Neural progenitor cell (in vitro differentiated cells): ENCODE measurements around the gene XRCC2. TPM values are rescaled to one million over a fixed set of nuclear protein-coding genes. Genes with fewer than 3 reads are reported as not detected.
A peak's percentile ranks its signal among the peaks of the same experiment; 100 is the strongest.

ENCODE experiments used
- DNase-seq: peaks from one replicate; pipeline ENCODE4 v3.0.0-alpha.2; 2016; ENCODE audit warnings: low spot score
- H2AFZ ChIP-seq: fragments of 200-600 bp; sonication (generic); replicated peaks from 2 replicates; pipeline ENCODE4 v1.6.1; 2016; ENCODE audit warnings: antibody characterized with exemption
- H3F3A ChIP-seq: fragments of 200-600 bp; sonication (generic); 2 replicates; pipeline ENCODE4 v1.6.1; 2016; ENCODE audit warnings: antibody characterized with exemption, low read depth
- H3K27ac ChIP-seq: fragments of 200-600 bp; sonication (generic); 2 replicates; pipeline ENCODE4 v1.5.1; 2016; ENCODE audit warnings: mild to moderate bottlenecking
- H3K27me3 ChIP-seq: fragments of 200-600 bp; sonication (generic); 2 replicates; pipeline ENCODE4 v1.6.1; 2016; ENCODE audit warnings: mild to moderate bottlenecking, moderate library complexity
- H3K36me3 ChIP-seq: fragments of 200-600 bp; sonication (generic); 2 replicates; pipeline ENCODE4 v1.5.1; 2016
- H3K4me1 ChIP-seq: fragments of 200-600 bp; sonication (generic); 2 replicates; pipeline ENCODE4 v1.6.1; 2016; ENCODE audit warnings: mixed run types
- H3K4me2 ChIP-seq: fragments of 200-600 bp; sonication (generic); 2 replicates; pipeline ENCODE4 v1.6.1; 2016
- H3K4me3 ChIP-seq: fragments of 200-600 bp; sonication (generic); 2 replicates; pipeline ENCODE4 v1.5.1; 2016
- H3K79me2 ChIP-seq: fragments of 200-600 bp; sonication (generic); 2 replicates; pipeline ENCODE4 v1.6.1; 2016; ENCODE audit warnings: low read depth
- H3K9ac ChIP-seq: fragments of 200-600 bp; sonication (generic); 2 replicates; pipeline ENCODE4 v1.6.1; 2016
- H3K9me3 ChIP-seq: fragments of 200-600 bp; sonication (generic); 2 replicates; pipeline ENCODE4 v1.5.1; 2016; ENCODE audit warnings: low read depth
- H4K20me1 ChIP-seq: fragments of 200-600 bp; sonication (generic); 2 replicates; pipeline ENCODE4 v1.6.1; 2016; ENCODE audit warnings: low read depth
- H3K27ac Mint-ChIP-seq: 3 replicates; pipeline ENCODE4 v1.8.0; 2021; ENCODE audit warnings: mixed read lengths
- H3K27me3 Mint-ChIP-seq: 2 replicates; pipeline ENCODE4 v1.8.0; 2022; ENCODE audit warnings: low read depth, mild to moderate bottlenecking, inconsistent platforms, moderate library complexity, mixed read lengths; ENCODE audit not compliant: insufficient read depth
- H3K36me3 Mint-ChIP-seq: 3 replicates; pipeline ENCODE4 v1.8.0; 2021; ENCODE audit warnings: mixed read lengths
- H3K4me1 Mint-ChIP-seq: 3 replicates; pipeline ENCODE4 v1.8.0; 2021; ENCODE audit warnings: mixed read lengths
- H3K4me3 Mint-ChIP-seq: 3 replicates; pipeline ENCODE4 v1.8.0; 2021; ENCODE audit warnings: mild to moderate bottlenecking, moderate library complexity, mixed read lengths
- H3K9me3 Mint-ChIP-seq: 3 replicates; pipeline ENCODE4 v1.8.0; 2020; ENCODE audit warnings: mixed read lengths
- EZH2 ChIP-seq: fragments of 200-600 bp; sonication (generic); IDR thresholded peaks from 2 replicates; pipeline ENCODE4 v1.6.1; 2017; ENCODE audit warnings: antibody characterized with exemption, mild to moderate bottlenecking, moderate library complexity
- EZH2phosphoT487 ChIP-seq: fragments of 200-600 bp; sonication (generic); IDR thresholded peaks from 2 replicates; pipeline ENCODE4 v1.6.1; 2017; ENCODE audit warnings: antibody characterized with exemption
- total RNA-seq: library from RNA; depleted of rRNA; stranded (reverse); fragments of >200 nt; gene quantifications from 2 replicates; pipeline ENCODE4 v1.2.3, GENCODE V29; 2015; ENCODE audit warnings: low replicate concordance
- TF ChIP-seq, protein P1 (sequence below): fragments of 200-600 bp; sonication (generic); IDR thresholded peaks from 2 replicates; pipeline ENCODE4 v1.5.1; 2017; ENCODE audit warnings: antibody characterized with exemption, mild to moderate bottlenecking

The XRCC2 gene
- total RNA-seq, 1 donor from 2014 or later: 51.6 TPM

DNA sequence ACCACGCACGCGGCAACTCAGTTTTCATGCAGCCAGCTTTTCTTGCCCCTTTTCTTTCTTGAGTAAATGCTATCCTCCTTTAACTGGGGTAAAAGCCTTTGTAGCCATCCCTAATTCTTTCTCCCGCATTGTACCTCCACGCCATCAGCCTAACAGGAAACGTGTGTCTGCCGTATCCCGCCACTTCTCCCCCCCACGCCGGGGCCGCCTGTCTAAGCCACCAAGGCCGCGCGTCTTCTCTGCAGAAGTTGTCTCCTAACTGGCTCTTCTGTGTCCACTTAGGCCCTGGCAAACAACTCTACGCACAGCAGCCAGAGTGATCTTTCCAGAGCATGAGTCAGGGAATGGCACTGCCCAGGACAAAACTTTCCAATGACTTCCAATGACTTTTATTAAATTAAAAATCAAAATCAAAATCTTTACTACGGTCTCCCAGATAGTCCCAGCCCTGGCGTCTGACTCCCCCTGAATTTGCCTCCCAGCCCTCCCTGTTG is 74.6 kb downstream of the XRCC2 start:
- no peak overlapping the region for H2AFZ ChIP-seq
- Mint-ChIP-seq H3K4me3 (no peak overlapping the region), H3K36me3 (no peaks in the 10 kb centered on the region), H3K4me1 (peaks cover 7% of the 10 kb centered on the region), H3K27me3 (no peaks in the 10 kb centered on the region), H3K27ac (no peak overlapping the region), H3K9me3 (no peaks in the 10 kb centered on the region)
- no peaks in the 10 kb centered on the region for H3K36me3 ChIP-seq
- no peaks in the 10 kb centered on the region for H3K27me3 ChIP-seq
- H3F3A ChIP-seq: no peaks in the 10 kb centered on the region
- no peak overlapping the region for H3K4me3 ChIP-seq
- DNase-seq: no peak
- TF ChIP-seq, protein P1, sequence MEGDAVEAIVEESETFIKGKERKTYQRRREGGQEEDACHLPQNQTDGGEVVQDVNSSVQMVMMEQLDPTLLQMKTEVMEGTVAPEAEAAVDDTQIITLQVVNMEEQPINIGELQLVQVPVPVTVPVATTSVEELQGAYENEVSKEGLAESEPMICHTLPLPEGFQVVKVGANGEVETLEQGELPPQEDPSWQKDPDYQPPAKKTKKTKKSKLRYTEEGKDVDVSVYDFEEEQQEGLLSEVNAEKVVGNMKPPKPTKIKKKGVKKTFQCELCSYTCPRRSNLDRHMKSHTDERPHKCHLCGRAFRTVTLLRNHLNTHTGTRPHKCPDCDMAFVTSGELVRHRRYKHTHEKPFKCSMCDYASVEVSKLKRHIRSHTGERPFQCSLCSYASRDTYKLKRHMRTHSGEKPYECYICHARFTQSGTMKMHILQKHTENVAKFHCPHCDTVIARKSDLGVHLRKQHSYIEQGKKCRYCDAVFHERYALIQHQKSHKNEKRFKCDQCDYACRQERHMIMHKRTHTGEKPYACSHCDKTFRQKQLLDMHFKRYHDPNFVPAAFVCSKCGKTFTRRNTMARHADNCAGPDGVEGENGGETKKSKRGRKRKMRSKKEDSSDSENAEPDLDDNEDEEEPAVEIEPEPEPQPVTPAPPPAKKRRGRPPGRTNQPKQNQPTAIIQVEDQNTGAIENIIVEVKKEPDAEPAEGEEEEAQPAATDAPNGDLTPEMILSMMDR: no peak
- TF ChIP-seq EZH2phosphoT487: no peak
- no peak for TF ChIP-seq EZH2
- no peak overlapping the region for H3K27ac ChIP-seq
- no peak overlapping the region for H3K4me2 ChIP-seq
- no peaks in the 10 kb centered on the region for H3K79me2 ChIP-seq
- no peak overlapping the region for H3K9ac ChIP-seq
- no peaks in the 10 kb centered on the region for H3K4me1 ChIP-seq
- no peaks in the 10 kb centered on the region for H4K20me1 ChIP-seq
- no peaks in the 10 kb centered on the region for H3K9me3 ChIP-seq

DNA sequence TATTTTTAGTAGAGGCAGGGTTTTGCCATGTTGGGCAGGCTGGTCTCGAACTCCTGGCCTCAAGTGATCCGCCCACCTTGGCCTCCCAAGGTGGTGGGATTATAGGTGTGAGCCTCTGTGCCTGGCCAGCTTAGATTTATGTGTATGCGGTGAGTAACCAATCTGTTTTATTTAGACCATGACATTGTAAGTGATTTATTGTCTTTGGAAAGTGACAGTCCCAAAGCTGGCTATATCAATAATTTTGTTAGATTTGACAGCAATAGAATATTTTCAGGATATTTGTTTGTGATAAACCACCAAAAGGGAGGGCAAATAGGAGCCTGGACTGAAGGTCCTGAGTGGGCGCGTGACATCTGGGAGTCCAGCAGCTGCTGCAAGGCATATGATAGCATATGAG is 75.7 kb downstream of the XRCC2 start:
- peaks cover 7% of the 10 kb centered on the region for H3K4me1 Mint-ChIP-seq
- Histone ChIP-seq H3K9me3 (no peaks in the 10 kb centered on the region), H3K79me2 (no peaks in the 10 kb centered on the region), H3K4me3 (no peak overlapping the region), H3F3A (no peaks in the 10 kb centered on the region), H2AFZ (no peak overlapping the region), H3K4me2 (no peak overlapping the region), H3K4me1 (no peaks in the 10 kb centered on the region), H3K9ac (no peak overlapping the region), H3K36me3 (no peaks in the 10 kb centered on the region), H3K27me3 (no peaks in the 10 kb centered on the region), H3K27ac (no peak overlapping the region), H4K20me1 (no peaks in the 10 kb centered on the region)
- no peak overlapping the region for H3K27ac Mint-ChIP-seq
- H3K36me3 Mint-ChIP-seq: no peaks in the 10 kb centered on the region
- no peak overlapping the region for H3K4me3 Mint-ChIP-seq
- no peaks in the 10 kb centered on the region for H3K9me3 Mint-ChIP-seq
- H3K27me3 Mint-ChIP-seq: peaks cover 4% of the 10 kb centered on the region
- DNase-seq: no peak
- TF ChIP-seq, protein P1: no peak
- TF ChIP-seq EZH2phosphoT487: no peak
- TF ChIP-seq EZH2: no peak

DNA sequence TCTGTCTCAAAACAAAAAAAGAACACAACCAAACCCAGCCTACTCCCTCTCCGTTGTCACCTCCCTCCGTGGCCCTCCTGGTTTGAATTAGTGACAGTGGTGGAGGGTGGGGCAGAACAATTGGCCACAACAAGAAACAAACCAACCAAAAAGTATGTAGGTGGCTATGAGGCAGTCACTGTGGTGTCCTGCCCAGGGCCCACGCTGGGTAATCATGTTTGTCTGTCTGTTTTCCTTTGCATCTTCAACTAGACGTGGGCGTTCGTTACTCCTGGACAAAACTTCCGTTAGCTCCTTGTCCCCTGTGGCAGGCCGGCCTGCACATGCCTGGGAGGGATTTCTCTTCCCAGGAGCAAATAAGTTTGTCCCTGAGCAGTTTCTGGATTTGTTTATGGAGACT is 78.4 kb downstream of the XRCC2 start:
- peaks cover 4% of the 10 kb centered on the region for H3K27me3 Mint-ChIP-seq
- H3K27ac Mint-ChIP-seq: peak overlapping the region; percentile 88
- Histone ChIP-seq H3F3A (no peaks in the 10 kb centered on the region), H3K9ac (no peak overlapping the region), H3K27ac (no peak overlapping the region), H3K9me3 (no peaks in the 10 kb centered on the region), H3K4me2 (no peak overlapping the region), H4K20me1 (no peaks in the 10 kb centered on the region), H3K27me3 (no peaks in the 10 kb centered on the region), H3K79me2 (no peaks in the 10 kb centered on the region), H2AFZ (peak overlapping the region; percentile 61), H3K4me3 (no peak overlapping the region), H3K4me1 (no peaks in the 10 kb centered on the region), H3K36me3 (no peaks in the 10 kb centered on the region)
- H3K4me3 Mint-ChIP-seq: no peak overlapping the region
- TF ChIP-seq, protein P1: no peak
- TF ChIP-seq EZH2phosphoT487: no peak
- H3K4me1 Mint-ChIP-seq: peaks cover 7% of the 10 kb centered on the region
- no peaks in the 10 kb centered on the region for H3K36me3 Mint-ChIP-seq
- H3K9me3 Mint-ChIP-seq: no peaks in the 10 kb centered on the region
- DNase-seq: no peak
